HG03565 (cell line): Measurements from ENCODE around the gene ACAP2.
"Not testable (repeated sequence)": the region's sequence is repeated elsewhere in the genome, so short reads cannot be mapped to it uniquely, and the experiment has no call there.

ENCODE experiments used
- ATAC-seq: cut with Tn5 transposase; IDR thresholded peaks from one replicate; pipeline ENCODE4 v1.9.1; 2021; ENCODE audit warnings: mild to moderate bottlenecking, moderate library complexity; ENCODE audit not compliant: unreplicated experiment

ACAP2 gene

DNA sequence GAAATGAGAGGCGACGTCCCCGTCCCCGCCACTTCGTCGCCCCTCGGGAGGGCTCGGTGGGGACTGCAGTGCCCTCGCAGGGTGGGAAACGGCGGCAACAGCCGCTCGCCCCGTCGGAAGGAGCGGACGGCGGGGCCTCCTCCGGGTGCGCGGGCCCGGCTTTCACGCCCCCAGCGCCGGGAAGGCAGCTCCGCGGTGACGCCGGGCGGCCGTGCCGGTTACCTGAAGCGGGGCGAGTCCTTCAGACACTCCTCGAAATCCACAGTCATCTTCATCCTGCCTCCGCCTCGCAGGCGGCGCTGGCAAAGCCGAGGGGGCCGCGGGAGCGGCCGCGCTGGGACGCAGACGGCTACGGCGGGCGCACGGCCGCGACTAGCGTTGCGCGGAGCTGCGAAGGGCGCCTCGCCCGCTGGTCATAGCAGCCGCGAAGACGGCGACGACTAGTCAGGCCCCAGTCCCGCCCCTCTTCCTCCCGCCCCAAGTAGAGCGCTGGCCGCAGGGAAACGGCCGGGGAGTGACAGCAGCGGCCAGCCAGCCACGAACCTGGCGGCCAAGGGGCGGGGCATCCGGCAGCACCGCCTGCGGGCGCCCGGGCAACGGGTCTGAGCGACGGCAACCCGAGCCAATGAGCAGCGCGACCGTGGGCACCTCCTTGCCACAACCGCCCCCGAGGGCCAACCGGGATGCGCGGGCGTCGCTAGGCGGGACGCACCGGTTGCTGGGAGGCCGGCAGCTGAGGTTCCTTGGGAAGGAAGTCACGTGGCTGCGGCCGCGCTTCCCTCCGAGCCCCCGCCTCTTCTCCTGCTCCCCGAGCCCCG is at the start of gene ACAP2:
ACAP2 (minus strand) TSS at position 448 of the 818 bp plus-strand sequence; CDS start at position 275, 173 bp downstream.
- peak; percentile 88 for ATAC-seq

- ATAC-seq: no peak
Measured at GRCh38 chr3:195475614-195476013, 32.8 kb upstream of the ACAP2 start.

DNA sequence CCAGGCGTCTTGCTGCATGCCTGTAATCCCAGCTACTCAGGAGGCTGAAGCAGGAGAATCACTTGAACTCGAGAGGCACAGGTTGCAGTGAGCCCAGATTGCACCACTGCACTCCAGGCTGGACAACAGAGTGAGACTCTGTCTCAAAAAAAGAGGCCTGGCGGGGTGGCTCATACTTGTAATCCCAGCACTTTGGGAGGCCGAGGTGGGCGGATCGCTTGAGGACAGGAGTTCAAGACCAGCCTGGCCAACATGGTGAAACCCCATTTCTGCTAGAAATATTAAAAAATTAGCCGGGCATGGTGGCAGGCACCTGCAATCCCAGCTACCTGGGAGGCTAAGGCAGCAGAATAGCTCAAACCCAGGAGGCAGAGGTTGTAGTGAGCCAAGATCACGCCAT is 32.3 kb upstream of the ACAP2 start:
- ATAC-seq: not testable (repeated sequence)

DNA sequence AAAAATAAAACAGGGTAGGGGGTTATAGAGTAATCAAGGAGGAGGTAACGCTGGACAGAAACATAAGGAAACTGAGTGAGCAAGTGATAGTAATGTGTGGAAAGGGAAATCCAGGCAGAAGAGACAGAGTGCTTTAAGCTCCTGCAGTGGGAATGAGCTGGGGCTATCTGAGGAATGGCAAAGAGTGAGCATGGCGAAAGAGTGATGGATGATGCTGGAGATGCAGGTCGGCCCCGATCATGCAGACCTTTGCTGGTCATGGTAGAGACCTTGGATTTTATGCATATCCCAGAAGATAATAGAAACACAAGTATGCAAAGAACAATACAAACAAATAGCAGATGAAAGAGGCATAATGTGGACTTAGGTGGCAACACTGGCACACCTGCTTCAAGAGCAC is 26.0 kb upstream of the ACAP2 start:
- no peak for ATAC-seq

DNA sequence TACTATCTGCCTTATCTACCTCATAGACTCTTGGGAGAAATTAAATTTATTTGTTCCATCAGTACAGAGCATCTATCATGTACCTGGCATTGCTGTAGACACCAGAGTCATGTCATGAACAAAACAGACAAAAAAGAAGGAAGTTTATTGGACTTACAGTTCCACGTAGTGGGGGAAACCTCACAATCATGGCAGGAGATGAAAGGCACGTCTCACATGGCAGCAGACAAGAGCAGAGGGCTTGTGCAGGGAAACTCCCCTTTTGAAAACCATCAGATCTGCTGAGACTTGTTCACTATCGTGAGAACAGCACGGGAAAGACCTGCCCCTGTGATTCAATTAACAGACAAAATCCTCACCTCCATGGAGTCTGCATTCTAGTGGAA is 25.6 kb upstream of the ACAP2 start:
- no peak for ATAC-seq

DNA sequence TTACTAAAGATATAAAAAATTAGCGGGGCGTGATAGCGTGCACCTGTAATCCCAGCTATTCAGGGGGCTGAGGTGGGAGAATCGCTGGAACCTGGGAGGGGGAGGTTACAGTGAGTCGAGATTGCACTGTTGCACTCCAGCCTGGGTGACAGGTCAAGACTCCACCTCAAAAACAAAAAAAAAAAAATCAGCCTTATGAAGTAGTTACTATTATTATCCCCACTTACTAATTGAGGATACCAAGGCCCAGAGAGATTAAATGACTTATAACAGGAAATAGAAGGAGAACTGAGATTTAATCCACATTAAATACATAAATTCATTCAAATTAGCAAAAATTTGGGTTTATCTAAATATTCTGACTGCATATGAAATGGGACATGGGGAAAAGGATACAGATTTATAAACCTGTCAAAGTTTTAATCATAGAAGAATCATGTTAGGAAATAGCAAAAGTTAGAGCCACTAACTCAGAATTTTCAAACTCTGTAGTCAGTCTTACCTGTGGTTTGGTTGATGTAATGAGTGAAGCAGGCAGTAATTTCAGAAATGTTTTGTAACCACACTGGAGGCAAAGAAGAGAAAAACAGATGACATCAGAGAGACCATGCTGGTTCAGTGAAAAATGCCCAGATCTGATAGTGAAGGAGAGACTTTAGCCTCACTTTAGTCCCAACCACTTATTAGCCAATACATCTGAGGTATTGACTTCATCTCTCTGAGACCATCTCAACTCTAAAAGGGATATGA is 25.0 kb upstream of the ACAP2 start:
- no peak for ATAC-seq

- no peak for ATAC-seq
Measured at GRCh38 chr3:195466251-195466650, 23.4 kb upstream of the ACAP2 start.

GRCh38 chr3:195462922-195463321 is 20.1 kb upstream of the ACAP2 start:
- not testable (repeated sequence) for ATAC-seq

DNA sequence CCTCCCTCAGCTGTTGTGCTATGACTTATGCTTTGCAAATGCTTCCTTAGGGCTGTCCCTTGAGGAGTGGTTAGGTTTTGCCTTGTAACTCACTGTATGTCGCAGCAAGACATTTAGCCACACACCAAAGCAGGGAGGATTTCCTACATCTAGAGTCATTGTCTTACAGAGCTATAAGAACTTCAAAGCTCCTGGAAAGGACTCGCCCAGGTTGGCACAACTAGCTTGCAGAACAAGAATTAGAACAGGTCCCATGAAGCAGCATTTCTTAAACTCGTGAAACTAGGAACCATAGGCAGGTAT is 19.4 kb upstream of the ACAP2 start:
- no peak for ATAC-seq

DNA sequence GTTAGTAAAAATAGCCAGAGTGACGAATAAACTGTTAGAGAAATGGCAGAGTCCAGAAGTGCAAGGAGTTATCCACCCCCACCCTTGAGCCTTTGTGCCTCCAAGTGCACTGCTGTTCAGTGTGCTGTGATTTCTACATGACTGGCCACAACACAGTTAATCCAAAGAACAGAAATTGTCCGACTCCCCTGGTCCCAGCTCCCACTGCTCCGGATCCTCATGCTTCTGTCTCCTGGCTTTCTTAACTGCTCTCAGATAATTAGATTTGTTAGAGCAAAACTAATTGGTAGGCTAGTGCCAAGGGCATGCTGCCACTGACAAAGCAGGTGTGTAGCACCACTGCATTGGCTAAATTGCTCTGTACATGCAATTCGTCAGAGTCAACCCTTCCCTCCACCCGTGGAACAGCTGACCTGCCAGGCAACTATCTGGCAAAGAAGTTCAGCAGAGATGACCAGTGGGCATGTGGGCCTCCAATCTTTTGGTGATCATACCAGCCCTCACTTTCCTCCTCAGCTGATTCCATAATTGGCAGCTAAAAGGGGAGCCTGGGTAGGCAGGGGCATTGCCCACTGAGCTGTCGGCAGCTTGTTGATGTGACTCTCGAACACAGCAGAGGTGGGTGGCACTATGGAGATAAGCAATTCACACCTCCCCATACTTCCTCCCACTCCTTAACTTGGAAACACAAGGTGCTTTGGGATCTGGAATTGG is 18.9 kb upstream of the ACAP2 start:
- ATAC-seq: no peak

DNA sequence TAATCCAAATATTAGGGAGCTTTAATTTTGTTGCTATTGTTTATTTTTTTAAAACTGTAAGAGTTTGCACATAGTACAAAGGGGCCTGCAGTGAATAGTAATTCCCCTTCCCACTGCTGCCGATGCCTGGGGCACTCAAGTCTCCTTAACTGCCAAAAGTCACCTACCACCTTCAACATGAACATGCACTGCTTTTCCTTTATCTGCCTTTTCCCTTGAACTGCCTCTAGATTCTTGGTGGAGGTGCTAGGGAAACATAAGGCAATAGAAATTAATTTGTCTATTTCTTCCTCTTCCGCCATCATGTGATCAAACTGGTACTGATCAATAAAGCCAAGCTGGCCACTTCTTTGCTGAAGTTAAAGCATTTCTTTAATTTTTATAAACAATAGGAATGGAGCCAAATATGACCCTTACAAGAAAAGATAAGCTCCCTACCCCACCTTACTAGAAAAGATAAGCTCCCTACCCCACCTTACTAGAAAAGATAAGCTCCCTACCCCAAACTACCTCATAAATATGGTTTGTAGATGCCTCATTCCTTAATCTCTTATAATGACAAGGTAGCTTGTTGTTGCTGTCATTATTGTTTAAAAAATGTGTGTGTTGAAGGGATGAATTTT is 17.4 kb upstream of the ACAP2 start:
- ATAC-seq: no peak

DNA sequence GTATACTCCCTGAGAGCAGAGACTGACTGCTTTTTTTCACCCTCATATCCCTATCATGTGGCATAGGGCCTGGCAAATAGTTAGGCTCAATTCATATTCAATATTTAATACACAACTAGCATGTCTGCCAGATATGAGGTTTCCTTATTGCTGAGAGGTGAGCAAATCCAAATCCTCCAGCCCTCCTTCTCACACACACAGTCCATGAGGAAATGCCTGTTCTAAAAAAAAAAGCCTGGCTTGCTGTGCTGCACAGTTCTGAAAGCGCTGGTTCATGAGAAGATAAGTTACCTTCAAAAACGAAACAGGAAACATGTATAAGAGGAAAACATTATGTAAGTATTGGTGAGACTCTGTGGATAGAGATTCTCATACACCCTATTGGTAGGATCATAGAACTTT is 15.5 kb upstream of the ACAP2 start:
- ATAC-seq: peak; percentile 51

GRCh38 chr3:195455789-195456188 is 13.0 kb upstream of the ACAP2 start:
- no peak for ATAC-seq

DNA sequence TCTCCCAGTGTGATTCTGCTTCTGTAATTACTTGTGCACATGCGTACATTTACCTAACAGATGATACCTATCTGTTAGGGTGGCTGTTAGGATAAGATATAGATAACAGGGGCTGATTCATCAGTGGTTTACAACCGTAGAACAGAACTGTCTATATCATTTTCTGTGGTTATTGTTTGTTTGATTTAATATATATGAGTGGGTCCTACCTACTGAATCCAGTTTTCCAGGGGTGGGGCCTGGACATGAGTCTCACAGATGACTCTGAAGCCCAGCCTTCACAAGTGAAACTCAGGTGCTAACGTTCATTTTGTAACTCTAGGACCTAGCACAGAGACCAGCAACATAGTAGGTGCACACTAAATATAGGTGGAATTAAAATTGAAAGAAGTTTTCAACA is 10.4 kb upstream of the ACAP2 start:
- no peak for ATAC-seq

- ATAC-seq: no peak
Measured at GRCh38 chr3:195451373-195452015, 8.7 kb upstream of the ACAP2 start.

GRCh38 chr3:195450731-195451229 is 8.0 kb upstream of the ACAP2 start:
- ATAC-seq: no peak

DNA sequence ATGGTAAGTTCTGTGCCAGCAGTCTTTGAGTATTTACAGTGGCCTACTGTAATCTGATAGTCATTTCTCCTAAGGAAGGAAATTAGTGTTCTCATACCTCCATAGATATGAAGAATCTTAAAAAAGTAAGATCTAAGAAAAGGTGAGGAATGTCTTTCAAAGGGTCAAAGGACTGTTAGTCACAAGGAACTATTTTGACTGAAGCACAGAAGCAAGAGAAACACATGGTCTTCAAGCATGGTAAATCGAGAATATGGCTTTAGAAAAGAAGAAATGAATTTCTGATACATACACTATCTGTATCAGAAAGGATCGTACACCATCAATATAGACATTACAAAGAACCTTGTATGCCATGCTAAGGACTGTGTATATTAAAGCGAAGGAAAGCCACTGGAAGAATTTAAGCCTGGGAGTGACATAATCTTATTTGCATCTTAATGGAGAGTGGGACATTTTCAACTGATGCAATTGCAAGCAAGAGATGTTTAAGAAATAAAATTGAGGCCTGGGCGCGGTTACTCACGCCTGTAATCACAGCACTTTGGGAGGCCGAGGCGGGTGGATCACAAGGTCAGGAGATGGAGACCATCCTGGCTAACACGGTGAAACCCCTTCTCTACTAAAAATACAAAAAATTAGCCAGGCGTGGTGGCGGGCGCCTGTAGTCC is 5.5 kb upstream of the ACAP2 start:
- ATAC-seq: no peak

DNA sequence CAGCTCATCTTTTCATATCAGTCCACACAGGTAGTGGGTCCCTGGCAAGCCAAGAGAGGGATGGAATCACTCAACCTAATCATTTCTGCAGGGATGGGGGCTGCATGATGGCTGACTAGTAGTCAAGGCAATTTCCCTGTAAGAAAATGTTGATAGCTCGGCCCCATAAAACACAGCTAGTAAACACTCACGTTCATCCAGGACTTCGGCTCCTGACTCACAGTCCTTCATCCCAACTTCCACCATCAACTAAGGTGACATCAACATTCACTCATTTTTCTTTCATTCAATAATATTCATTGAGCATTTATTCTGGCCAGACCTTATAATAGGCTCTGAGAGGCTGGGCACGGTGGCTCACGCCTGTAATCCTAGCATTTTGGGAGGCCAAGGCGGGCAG is 4.4 kb upstream of the ACAP2 start:
- no peak for ATAC-seq

DNA sequence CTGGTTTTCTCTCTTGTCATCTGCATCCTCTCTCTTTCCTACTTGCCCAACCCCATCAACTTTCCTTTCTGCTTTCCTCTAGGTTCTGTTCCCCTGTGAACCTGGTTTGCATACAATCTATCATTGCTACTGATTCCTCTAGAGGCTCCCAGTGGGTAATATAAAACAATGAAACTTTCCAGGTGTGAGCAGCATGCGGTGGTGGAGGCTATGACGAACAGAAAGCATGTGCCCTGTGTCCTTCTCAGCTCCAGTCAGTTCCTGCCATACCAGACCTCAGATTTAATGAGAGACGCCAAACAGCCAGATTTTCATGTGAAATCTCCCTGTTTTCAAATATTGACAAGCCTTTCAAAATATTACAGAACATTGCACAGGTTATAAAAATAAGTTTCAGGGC is 3.5 kb upstream of the ACAP2 start:
- ATAC-seq: no peak

DNA sequence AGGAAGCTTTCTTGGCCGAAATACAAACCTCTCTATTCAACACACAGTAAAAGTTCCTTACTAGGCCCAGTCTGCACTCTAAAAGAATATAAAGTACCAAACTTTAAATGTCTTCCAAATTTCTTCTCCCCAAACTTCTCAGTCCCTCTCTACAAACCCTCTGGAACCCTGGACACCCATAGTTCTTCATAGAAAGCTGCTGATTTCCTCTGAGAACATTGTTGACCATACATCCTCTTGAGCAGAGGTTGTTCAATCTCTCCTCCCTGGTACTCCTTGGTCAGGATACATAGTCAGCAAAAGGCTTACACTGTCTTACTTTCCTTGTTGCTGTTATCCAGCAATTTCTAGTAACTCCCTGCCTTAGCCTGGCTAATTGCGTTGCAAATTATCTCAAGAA is 3.1 kb upstream of the ACAP2 start:
- no peak for ATAC-seq
